Measurements from ENCODE around the gene ATP1A4.

The ATP1A4 gene

GRCh38 chr1:160178731-160179130 lies 27.3 kb downstream of the ATP1A4 start:
- DNase-seq = no peak

GRCh38 chr1:160179336-160179735 lies 27.9 kb downstream of the ATP1A4 start:
- DNase-seq = no peak

GRCh38 chr1:160186246-160186645 lies 34.8 kb downstream of the ATP1A4 start:
- no peak for DNase-seq

GRCh38 chr1:160186729-160187128 lies 35.3 kb downstream of the ATP1A4 start:
- DNase-seq = no peak

GRCh38 chr1:160187407-160187806 lies 36.0 kb downstream of the ATP1A4 start:
- DNase-seq = no peak

DNA sequence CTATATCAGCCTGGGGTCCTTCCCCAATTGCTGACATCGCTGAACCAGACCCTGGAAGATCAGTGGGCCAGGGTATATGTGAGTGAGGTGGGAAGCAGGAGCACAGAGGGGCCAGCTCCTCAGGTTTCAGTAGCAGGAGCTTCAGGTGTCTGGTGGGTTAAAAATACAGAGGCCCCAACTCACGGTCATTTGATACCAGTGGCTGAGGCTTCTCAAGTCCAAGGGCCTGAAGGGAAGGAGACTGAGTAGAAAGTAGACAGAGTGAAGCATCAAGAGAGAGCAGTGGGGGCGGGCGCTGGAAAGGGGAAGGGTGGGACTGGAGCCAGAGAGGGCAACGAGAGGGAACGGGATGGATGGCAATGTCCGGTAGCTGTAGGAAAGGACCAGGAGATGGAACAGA lies 36.9 kb downstream of the ATP1A4 start:
- DNase-seq = no peak

DNA sequence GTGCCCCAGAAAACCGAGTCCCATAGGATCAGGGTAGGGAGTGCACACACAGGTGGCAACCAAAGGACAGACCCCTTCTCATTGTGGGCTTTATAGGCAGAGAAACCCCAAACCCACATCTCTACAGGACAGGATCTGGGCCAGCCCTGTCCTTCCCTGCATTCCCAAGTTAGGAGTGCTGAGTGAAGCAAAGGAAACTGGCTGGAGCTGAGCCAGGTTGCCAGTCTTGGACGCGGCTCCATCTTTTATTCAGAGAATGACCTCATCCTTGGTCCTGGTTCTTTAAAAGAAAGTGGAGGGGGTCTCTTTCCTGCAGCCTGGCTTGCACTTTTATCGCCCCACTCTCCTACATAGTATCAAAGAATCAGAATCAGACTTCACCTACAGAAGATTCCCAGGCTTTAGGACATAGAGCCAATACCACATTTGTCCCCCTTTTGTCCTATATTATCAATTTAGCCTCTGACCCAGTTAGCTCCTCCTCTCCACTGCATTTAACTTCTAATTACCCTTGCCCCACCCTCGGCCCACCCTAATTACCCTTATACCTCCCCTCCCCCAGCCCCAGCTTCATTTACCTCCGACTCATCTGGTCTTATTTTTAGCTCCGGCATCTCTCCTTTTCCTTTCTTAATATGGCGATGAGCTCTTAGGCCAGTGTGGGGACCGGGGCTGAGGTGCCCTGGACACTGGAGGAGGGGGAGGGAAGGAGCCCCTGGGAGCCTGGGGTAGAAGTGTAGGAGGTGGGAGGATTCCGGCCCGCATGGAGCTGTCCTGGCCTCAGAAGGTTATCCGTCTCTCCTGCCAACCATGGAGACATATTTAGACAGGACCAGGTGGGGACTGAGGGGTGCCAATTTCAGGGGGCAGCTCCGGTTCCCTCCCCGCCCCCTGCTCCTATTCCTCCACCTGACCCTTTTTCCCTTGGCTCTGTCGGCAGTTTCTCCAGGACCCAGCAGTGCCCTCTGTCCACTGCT lies 38.5 kb downstream of the ATP1A4 start, which contains the start of gene CASQ1:
CASQ1 (plus strand) TSS at position 927 of the 977 bp plus-strand sequence. CDS start 177 bp downstream, outside the sequence.
- no peak for DNase-seq

- DNase-seq = no peak
These were observed 40.4 kb downstream of the ATP1A4 start for GRCh38 chr1:160191756-160192155.

GRCh38 chr1:160192234-160192633 lies 40.8 kb downstream of the ATP1A4 start:
- no peak for DNase-seq

DNA sequence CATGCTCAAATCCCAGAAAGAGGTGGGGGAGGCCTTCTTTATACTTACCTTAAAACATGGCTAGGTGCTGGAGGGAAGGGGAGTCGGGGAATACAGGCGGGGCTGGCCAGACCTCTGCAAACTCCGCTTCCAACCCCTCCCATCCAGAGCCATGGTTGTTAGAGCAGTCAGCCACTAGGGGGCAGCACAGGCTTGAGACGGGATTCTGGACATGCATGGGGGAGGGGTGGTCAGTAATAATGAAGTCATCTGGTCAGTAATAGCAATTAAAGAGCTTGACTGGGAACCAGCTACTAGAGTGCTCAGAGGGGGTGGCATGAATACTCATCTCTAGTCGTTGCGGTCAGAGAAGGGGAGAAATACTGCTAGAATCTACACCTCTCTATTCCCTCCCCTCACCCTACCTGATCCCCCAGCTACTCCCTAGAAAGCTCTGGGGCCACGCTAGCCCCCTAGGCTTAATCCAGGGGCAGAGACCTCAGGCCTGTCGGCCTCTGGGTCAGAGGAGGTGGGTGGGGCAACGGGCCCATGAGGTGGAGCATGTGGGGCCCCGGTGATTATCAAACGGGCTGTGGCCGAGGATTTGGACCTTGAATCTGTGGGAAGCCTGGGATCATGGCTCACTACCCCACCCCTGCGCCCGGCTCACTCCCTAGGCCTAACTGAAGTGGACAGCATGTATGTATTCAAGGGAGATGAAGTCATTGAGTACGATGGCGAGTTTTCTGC lies 41.9 kb downstream of the ATP1A4 start:
- DNase-seq = peak; percentile 55 to 77

DNA sequence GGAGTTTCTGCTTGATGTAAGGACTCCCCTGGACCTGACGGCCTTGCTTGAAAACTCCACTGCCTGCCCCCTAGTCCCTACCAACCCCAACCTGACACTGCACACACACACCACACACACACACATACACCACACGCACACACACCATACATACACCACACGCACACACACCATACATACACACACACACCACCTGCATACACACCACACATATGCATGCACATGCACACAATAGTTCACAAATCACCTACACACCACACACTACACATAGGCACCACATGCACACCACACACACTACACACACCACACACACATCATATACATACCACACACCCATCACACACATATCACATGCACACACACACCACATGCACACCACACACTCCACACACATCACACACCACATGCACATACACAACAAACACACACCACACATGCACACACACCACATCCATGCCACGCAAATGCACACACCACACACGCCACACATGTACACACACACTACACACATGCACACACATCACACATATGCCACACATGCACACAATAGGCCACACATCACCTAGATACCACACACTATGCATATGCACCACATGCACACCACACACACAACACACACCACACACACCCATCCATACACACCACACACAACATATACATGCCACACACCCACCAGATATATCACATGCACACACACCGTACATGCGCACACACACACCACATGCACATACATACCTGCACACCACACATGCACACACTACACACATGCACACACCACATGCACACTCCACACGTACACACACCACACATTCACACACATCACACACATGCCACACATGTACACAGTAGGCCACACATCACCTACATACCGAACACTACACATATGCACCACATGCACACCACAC lies 42.7 kb downstream of the ATP1A4 start:
- no peak for DNase-seq

DNA sequence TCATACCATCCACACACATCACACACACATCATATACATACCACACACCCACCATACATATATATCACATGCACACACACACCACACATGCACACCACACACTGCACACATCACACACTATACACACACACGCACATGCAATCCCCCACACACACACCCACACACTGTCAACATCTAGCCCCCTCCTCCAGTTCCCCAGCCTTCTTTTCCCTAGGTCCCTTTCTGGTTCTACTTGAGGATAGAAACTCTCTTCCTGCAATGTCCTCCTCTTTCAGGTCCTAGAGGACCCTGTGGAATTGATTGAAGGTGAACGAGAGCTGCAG lies 43.3 kb downstream of the ATP1A4 start:
- no peak for DNase-seq

GRCh38 chr1:160196143-160196542 lies 44.7 kb downstream of the ATP1A4 start:
- no peak for DNase-seq

DNA sequence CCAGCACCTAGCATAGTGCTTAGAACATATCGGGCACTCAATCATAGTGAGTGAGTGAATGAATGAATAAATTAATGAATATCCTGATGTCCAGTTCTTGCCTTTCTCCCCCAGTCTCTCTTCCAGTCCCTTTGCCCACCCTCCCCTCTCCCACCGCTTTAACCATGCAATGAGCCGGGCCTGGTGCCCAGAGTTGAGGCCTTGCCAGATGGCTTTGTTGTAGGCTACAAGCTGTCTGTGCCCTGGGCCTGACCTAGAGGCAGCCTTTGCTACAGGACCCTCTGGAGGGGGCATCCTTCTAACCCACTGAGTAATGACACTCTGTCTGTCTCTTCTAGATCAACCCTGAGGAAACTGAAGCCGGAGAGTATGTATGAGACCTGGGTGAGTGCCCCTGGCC lies 45.8 kb downstream of the ATP1A4 start:
- no peak for DNase-seq

GRCh38 chr1:160200786-160201185 lies 49.4 kb downstream of the ATP1A4 start:
- DNase-seq = no peak

- DNase-seq = peak; percentile 52 to 55
These were observed 53.3 kb downstream of the ATP1A4 start for GRCh38 chr1:160204526-160205241.

GRCh38 chr1:160205242-160206035 lies 54.0 kb downstream of the ATP1A4 start, which contains the start of gene PEA15:
TSS of gene PEA15 (plus strand) at chr1:160205384. CDS start at chr1:160211545, 6,161 bp downstream.
- DNase-seq = peak; percentile 27 to 52

DNA sequence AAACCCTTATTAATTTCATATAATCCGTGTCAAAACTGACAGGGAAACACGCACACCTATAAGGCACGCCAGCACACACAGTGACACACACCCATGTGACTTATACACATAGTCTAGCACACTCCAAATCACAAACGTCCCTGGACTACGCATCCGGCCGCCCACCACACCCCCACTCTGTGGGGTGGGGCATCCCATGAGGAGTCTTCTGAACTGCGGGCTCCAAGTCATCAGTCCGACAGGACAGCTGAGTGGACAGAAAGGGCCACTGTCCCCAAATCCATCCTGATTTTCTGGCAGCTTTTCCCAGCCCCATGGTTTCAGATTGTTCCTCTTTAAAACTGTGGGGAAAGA lies 54.6 kb downstream of the ATP1A4 start:
- no peak for DNase-seq

DNA sequence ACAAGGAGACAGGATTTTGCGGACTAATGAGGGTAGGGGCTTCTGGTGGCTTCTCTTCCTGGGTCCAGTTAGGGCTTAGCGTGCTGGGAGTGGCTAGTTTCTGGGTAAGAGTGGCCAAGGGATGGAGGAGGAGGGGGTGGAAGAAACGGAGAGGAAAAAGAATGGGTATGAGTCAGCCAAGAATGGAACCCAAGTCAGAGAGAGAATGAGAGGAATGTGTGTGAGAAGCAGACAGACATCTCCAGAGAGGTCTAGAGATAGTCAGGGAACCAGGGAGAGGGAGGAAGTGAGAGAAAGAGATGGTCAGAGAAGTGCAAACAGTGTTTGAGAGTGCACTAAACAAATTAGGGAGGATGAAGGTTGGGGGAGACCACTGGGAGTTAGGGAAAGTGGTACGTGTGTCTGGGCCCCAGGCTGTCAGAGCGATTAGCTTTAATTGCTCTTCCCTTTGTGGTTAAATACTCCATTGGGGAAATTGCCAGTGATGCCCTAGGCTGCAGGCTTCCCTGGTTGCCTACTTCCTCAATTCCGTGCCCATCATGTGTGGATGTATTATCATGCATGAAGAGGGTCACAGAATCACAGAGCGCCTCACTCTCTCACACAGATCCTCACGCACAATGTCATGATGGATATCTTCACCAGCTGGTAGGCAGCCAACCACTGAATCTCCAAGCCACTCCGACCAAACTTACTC lies 55.2 kb downstream of the ATP1A4 start:
- no peak for DNase-seq

DNA sequence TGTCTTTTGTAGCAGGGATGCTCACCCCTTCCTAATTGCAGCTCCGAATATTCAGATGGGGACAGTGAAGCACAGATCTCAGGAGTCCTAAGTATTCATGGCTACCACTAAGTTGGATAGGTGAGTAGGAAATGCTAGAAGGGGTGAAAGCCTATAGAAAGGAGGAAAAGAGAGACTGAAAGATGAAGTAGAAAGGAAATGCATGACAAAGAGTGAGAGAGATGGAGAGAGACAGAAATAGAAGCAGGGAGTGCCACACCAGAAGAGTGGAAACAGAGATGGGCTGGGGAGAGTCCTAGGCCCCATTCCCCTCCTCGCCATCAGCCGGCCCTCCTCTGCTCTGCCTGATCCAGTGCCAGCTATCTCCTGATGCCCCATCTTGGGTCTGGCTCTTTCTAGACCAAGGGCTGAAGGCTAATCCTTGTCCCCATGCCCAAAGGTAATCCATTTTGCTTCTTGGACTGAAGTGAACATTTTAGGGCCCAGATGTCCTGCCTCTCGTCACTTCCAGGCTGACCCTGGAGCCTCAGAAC lies 55.8 kb downstream of the ATP1A4 start:
- no peak for DNase-seq

All from bone marrow (tissue), 2 donors.